ENCODE data around the gene STRN4. TPM values are rescaled to one million over a fixed set of nuclear protein-coding genes. Genes with fewer than 3 reads are reported as not detected.

STRN4 gene
- polyA plus RNA-seq, 1 experiment: 48.1 TPM

GRCh38 chr19:46736531-46737297 lies 9.5 kb downstream of the STRN4 start:
- Histone ChIP-seq H3K4me3 (ENCODE audit: low read depth, low read length) (no peak overlapping the region), H3K27me3 (ENCODE audit: control insufficient read depth, insufficient read depth, low read length) (no peaks in the 10 kb centered on the region), H3K27ac (ENCODE audit: low read depth, low read length) (no peak overlapping the region), H3K9me3 (ENCODE audit: control insufficient read depth, insufficient read depth, low read length) (no peaks in the 10 kb centered on the region; the same call in 1 of the 2 replicates)
- DNase-seq (ENCODE audit: low read depth, low spot score): no peak
- ChIA-PET POLR2A (no interaction called here), CTCF (interaction anchor here (0.6 to 1.7 kb wide), 4 partner anchors 8 to 104 kb away, joined by 3 to 9 read pairs (median 6); no protein-coding TSS in a partner anchor)
- TF ChIP-seq CTCF (IDR thresholded peaks at IDR 0.05; ENCODE audit: low read depth, low read length): no peak

DNA sequence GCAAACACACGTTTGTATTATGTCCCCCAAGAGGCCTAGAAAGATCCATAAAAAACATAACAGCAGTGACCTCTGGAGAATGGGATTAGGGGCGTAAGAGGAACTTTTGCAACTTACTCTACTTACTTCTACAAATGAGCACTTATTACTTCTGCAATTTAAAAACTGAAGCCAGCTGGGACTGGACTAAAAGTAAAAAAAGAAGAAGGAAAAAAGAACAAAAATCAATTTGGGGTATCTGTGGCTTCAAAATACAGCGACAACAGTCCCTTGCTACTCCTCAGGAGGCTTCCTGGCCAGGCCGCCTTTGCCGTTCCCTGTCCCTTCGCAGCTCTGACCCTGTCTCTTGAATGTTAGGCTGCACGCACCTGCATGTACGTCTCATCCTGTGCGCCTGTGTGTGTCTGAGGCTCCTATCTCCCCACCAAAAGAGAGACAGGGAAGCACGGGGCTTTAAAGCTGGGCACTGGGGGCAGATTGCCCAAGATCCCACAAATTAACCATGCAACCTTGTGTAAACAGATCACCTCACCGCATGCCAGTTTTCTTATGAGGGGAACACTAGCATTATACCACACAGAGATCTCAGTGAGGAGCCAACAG lies 12.5 kb downstream of the STRN4 start:
- no peak overlapping the region for H3K27ac ChIP-seq (ENCODE audit: low read depth, low read length)
- POLR2A ChIA-PET: no interaction called here
- no peak for TF ChIP-seq CTCF (IDR thresholded peaks at IDR 0.05; ENCODE audit: low read depth, low read length)
- H3K27me3 ChIP-seq (ENCODE audit: control insufficient read depth, insufficient read depth, low read length): no peaks in the 10 kb centered on the region
- DNase-seq (ENCODE audit: low read depth, low spot score): no peak
- CTCF ChIA-PET: interaction anchor here (1.3 to 1.4 kb wide), 2 partner anchors 15 to 72 kb away, joined by 3 to 4 read pairs; no protein-coding TSS in a partner anchor
- H3K4me3 ChIP-seq (ENCODE audit: low read depth, low read length): no peak overlapping the region
- no peaks in the 10 kb centered on the region; the same call in 1 of the 2 replicates for H3K9me3 ChIP-seq (ENCODE audit: control insufficient read depth, insufficient read depth, low read length)

DNA sequence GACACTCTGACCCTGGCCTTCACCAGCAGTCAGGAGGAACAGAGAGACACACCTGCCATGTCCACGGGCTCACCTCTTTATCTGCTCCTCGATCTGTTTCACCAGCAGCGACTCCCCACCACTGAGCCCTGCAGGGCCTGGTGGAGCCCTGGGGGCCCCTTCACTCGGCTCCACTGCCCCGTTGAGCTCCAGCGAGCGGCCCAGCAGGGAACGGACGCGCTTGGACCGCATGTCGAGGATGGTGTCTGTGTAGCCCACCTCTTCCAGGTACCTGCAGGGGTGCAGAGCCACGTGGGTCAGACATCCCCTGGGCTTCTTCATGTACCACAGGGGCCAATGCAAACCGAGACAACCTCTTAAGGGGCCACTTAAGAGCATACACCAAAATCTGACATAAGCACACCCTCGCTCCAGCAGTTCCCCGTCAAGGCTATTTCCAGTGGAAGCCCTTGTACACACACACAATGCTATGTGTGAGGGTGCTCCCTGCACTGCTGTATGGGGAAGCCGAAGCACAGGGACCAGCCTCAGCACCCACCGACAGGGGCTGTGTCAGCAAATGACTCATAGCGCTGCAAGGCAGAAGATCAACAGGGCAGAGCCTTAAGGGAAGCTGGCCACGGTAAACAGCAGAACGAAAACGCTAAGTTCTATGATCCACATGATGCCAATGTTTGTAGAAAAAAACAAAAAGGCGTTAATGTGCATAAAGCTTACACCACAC lies 13.1 kb downstream of the STRN4 start:
- Histone ChIP-seq H3K27ac (ENCODE audit: low read depth, low read length) (no peak overlapping the region), H3K4me3 (ENCODE audit: low read depth, low read length) (no peak overlapping the region), H3K9me3 (ENCODE audit: control insufficient read depth, insufficient read depth, low read length) (no peaks in the 10 kb centered on the region; the same call in 1 of the 2 replicates), H3K27me3 (ENCODE audit: control insufficient read depth, insufficient read depth, low read length) (no peaks in the 10 kb centered on the region)
- ChIA-PET POLR2A (no interaction called here), CTCF (interaction anchor here (1.4 kb wide), 1 partner anchor 71 kb away, joined by 4 read pairs; no protein-coding TSS in a partner anchor)
- no peak for DNase-seq (ENCODE audit: low read depth, low spot score)
- TF ChIP-seq CTCF (IDR thresholded peaks at IDR 0.05; ENCODE audit: low read depth, low read length): no peak

GRCh38 chr19:46732172-46732938 lies 13.9 kb downstream of the STRN4 start:
- ChIA-PET CTCF (no interaction called here), POLR2A (interaction anchor here (0.6 kb wide), 1 partner anchor 116 kb away, joined by 3 read pairs; no protein-coding TSS in a partner anchor)
- DNase-seq (ENCODE audit: low read depth, low spot score): no peak
- Histone ChIP-seq H3K4me3 (ENCODE audit: low read depth, low read length) (no peak overlapping the region), H3K27ac (ENCODE audit: low read depth, low read length) (no peak overlapping the region), H3K9me3 (ENCODE audit: control insufficient read depth, insufficient read depth, low read length) (no peaks in the 10 kb centered on the region; the same call in 1 of the 2 replicates), H3K27me3 (ENCODE audit: control insufficient read depth, insufficient read depth, low read length) (no peaks in the 10 kb centered on the region)
- no peak for TF ChIP-seq CTCF (IDR thresholded peaks at IDR 0.05; ENCODE audit: low read depth, low read length)

All from AG04450 (cell line).